CD4-positive, alpha-beta T cell treated with Interleukin-15 for 4 hours (primary cell): Measurements from ENCODE around the gene CGNL1.

ENCODE experiments used
- DNase-seq: peaks from one replicate; pipeline ENCODE4 v3.0.0-alpha.2; 2020; ENCODE audit warnings: low spot score

CGNL1 gene

DNA sequence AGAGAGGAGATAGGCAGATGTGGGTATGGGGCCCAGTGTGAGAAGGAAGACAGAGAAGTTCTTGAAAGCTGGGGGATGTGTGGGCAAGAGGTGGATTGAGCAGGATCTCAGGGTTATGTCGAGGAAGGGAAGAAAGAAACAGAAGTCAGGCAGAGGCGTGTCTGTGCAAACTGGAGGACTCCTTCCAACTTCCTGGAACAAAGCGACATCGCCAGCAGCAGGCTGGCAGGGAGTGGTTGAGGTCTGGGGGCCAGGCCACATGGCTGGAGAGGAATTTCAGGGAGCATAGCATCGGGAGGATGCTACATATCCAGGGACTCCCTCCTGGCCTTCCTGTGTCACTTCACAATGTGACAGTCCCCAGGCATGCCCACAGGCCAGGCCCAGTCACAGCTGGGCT is 172.5 kb downstream of the CGNL1 start:
- no peak for DNase-seq

DNA sequence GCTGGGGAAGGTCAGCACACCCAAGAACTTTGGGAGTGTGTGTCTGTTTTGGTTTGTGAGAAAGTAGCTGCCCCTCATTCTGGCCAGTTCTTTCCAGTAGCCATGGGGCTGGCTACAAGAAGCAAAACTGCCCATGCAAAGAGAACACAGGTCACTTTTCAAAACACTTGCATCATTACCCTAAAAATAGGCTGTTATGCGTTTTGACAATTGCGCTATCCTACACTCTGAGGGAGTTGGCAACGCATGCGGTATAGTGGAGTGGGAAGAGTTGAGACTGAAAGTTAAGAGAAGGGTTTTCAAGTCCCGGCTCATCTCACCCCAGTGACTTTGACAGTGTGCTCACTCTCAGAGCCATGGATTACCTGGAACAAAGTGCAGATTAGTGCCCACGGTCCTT is 173.6 kb downstream of the CGNL1 start:
- DNase-seq: no peak

DNA sequence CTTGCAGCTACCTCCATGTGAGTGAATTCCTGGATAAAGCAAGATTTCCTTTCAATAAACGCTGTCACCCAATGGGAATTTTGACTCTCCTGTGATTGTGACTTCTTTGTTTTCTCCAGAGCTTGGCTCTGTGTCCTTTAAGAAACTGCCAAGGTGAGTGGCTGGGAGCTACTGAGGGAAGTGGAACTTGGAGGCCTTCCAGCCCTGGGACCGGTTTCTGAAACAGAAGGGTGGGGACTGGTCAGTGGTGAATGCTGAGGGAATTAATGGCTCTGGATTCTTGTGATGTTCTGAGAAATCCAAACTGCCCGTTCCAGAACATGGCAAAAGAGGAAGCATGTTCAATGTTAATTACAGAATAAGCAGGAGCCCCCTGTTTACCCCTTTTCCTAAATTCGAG is 174.3 kb downstream of the CGNL1 start:
- DNase-seq: no peak

GRCh38 chr15:57551715-57552677 is 175.7 kb downstream of the CGNL1 start:
- no peak for DNase-seq

DNA sequence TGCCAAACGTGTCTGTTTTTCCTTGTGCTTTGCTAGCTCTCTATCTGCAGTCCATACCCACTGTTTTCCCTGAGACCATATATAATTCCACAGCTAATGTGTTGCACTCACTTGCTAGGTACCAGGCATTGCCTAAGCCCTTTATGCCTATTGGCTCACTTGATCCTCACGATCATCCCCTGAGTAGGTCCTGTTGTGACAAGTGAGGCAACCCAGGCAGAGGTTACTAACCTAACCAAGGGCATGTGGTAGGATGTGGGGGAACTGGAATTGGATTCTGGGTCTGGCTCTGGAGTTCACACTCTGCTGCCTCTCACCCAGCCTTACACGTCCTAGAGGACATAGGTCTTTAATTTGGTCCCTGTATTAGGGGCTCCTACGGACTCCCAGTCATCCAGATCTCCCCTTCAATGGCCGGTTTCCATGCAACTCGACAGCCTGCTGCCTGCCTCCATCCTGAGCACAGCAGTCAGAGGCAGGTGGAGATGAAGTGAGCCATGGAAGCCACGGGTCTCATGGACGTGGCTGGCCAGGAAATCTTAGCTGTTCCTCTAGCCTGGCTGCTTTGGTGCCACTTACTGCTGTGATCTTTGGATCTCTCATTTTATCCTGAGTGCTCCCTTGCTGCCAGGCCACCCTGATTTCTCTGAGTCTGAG is 176.5 kb downstream of the CGNL1 start:
- DNase-seq: no peak

DNA sequence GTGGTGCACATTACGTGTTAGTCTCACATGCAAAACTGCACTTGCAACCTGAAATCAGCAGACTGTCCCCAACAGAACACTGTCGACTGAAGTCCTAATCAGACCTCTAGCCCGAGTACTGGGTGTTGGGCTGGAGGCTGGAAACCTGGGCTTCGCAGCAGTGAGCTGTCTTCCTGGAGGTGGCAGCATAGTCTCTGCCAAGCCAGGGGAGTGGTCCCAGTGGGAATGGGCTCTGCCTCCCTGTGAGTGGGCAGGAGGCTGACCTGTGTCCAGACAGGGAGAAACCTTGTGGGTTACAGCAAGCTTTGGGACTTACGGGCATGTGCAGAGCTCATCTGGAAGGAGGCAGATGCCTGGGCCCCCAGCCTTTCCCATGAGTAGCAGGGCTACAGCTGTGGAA is 177.2 kb downstream of the CGNL1 start:
- DNase-seq: no peak

DNA sequence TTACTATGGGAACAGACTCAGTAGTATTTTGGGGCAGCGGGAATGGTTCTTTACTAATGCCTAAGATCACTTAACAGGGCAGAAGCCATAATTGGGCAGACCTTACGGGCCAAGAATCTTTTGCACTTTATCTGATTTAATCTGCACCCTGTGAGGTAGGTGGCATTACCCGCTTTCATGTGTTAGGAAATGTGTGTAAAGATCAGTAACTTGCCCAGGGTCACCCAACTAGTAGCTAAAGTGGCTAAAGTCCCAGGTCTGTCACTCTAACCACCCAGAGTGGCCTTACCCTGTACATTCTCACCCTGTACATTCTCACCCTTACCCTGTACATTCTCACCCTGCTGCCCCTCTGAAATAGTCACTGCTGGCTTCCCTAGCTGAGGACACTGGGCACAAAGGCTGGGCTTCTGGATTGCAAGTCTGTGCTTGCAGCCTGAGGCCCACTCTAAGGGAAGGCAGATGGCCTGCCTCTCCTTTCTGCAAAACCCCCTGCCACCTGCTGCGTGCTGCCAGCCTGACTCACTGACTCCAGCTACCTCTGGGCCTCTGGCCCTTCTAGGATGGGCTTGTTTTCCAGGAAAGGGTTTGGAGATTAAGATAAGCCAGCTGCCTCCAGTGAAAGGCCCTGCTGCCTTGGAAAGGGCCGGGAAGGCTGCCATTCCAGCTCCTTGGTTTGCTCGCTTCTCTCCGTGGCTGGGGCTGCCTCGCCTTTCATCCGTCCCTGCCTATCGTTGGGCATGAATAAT is 177.9 kb downstream of the CGNL1 start:
- DNase-seq: no peak

GRCh38 chr15:57554812-57555179 is 178.5 kb downstream of the CGNL1 start:
- DNase-seq: no peak

- DNase-seq: no peak
Observed at GRCh38 chr15:57555270-57555669, 179.0 kb downstream of the CGNL1 start.

DNA sequence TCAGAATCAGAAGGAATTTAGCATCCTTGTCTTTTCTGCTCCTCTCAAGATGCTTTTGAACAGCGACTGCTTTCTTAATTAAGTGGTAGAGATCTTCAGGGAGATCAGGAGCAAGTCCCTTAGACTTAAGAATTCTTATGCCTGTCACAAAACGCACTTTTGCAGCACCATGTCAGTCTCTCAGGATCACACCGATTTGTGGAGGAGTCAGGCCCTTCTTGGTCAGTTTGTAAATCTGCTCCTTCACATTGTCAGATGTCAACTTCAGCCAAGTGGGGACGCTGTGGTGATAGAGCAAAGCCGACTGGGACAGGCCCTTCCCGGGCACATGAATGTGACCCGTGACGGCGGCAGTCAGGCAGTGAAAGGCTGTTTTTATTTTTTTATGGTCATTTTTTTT is 179.7 kb downstream of the CGNL1 start:
- DNase-seq: no peak

- DNase-seq: no peak
Observed at GRCh38 chr15:57557267-57557666, 181.0 kb downstream of the CGNL1 start.

GRCh38 chr15:57557810-57558209 is 181.5 kb downstream of the CGNL1 start:
- DNase-seq: no peak

DNA sequence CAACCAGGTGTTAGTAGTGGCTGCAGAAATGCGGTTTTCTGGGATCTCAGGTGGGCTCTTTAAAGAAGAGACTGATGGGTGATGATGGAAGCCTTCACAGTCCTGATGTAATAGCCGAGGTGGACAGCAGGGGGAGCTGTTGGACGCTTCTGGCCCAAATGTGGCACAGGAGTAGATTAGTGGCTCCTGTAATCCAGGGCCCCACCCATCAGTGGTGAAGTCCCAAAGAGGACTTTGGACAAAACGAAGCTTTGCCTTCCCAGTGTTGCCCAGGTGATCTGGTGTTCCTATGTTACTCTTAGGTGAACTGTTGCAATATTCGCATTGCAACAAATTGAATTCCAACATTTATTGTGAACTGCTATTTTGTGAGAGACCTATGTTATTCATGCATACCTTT is 183.6 kb downstream of the CGNL1 start:
- DNase-seq: peak; percentile 65

- DNase-seq: peak; percentile 72
Observed at GRCh38 chr15:57561041-57561711, 184.9 kb downstream of the CGNL1 start.

DNA sequence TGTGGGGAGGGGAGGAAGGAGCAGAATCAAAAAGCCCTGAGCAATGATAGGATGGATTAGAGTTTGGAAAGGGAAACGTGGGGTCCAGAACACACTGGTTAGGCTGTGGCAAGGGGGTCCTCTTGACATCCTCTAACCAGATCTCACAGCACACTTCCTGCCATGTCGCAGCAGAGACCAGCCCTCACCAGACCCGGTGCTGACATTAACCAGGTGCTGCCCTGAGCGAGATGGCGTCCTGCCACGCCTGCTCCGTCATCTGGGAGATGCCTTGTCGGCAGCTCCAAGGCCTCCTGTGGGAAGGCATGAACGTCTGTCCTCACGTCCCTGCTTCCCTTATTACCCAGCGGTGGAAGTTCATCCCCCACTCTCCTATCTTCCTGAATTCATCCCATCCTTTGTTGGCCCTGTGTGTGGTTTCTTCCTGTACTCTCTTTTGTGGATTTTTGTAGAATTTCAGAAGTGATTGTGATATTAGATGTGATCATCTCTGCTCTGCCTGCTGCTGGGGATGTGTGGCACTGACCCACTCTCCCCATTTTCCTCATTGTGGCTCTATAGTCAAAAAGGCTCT is 186.0 kb downstream of the CGNL1 start:
- no peak for DNase-seq

DNA sequence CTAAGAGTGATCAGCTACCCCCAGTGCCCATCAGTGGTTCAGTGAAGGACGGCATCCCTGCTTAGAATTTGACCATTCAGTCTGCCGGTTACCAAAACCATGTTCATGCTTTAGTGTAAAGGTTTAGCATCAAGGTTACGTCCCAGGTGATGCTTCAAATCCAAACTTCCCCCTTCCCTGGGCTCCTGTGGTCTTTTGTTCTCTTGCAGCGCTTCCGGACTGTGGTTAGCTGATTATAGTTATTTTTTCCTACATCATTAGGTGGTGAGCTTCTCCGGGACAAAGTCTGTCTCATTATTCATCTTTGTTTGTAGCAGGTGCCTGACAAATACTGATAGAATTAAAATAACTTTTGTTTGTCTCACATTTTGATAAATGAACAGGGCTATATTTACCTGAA is 187.1 kb downstream of the CGNL1 start:
- no peak for DNase-seq

GRCh38 chr15:57565311-57565710 is 189.0 kb downstream of the CGNL1 start:
- DNase-seq: no peak

DNA sequence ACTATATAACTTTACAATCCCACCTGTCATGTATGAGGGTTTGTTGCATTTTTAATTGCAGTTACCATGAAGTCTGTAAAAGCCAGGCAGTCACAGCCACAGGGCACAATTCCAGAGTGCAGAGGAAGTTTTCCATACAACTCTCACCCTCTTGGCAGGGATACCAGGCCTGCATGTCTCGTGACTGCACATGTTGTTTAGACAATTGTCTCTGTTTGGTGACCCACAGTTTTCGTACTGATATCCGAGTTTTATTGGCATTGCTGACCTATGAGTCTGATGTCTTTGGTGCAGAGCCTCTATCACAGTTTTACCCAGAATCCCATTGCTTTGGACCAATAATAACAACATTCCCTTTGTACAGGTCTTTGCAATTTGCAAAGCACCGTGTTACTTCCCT is 190.5 kb downstream of the CGNL1 start:
- no peak for DNase-seq

DNA sequence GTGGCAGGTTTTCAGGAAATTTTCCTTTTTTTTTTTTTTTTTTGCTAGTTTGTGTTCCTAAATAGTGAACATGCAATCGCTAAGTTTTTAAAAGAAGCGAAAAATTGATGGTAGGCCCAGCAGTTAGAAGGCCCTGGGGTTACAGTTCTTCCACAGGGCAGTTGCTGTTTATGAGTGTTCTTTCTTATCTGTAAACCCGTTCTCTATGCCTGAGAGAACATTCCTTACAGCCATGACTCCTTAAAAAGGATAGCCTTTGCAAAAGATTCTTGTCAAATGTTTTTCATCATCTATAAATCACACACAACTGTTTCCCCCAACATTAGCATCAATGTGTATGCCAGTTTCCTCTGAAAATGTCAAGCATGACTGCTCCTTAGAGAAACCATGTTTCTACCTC is 191.6 kb downstream of the CGNL1 start:
- no peak for DNase-seq

DNA sequence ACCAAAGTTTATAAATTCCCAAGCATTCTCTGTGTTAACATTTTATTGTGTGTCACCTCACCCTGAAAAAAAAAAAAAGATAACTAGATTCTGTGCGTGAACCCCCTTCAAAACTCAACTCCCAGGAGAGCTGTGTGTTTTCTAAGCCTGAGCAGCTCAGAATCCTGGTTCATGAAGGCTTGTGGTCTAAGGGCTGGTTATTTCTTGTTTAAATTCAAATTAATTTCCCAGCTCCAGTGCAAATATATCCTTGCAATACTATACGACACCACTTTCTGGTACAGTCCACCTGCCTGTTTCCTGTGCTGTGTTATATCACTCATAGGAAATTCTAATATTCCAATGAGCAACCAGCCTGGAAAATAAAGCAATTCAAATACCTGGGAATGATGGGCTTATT is 192.0 kb downstream of the CGNL1 start:
- DNase-seq: no peak

DNA sequence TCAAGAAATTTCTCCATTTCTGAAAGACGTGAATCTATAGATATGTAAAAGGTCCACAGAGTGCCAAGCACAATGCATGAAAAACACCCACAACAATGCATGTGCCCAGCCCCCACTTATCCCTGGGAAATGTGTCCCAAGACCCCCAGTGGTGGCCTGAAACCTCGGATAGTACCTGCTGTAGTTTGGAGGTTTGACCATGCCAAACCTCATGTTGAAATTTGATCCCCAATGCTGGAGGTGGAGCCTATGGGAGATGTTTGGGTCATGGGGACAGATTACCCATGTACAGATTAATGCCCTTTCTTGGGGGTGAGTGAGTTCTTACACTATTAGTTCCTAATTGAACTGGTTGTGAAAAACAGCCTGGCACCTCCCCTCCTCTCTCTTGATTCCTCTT is 194.0 kb downstream of the CGNL1 start:
- DNase-seq: no peak

DNA sequence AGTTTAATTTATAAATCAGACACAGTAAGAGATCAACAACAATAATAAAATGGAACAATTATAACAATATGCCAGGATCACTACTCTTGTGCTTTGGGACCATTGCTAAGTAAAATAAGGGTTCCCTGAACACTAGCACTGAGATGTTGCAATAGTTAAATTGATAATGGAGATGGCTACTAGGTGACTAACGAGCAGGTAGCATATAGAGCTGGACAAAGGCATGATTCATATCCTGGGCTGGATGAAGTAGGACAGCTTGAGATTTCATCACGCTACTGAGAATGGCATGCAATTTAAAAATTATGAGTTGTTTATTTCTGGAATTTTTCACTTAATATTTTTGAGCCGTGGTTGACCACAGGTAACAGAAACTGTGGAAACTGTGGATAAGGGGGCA is 194.7 kb downstream of the CGNL1 start:
- no peak for DNase-seq
